Choroid plexus epithelial cell (primary cell): ENCODE data around the gene STK40.

ENCODE experiments used
- DNase-seq: peaks from one replicate; pipeline ENCODE4 v3.0.0-alpha.2; 2010; ENCODE audit warnings: low read depth
- H3K4me3 ChIP-seq: 2 replicates; pipeline ENCODE4 v1.5.1; 2011; ENCODE audit warnings: low read depth, mild to moderate bottlenecking, control low read depth, low read length, moderate library complexity
- CTCF ChIP-seq: conservative IDR thresholded peaks from 2 replicates; pipeline ENCODE4 v1.5.1; 2011; ENCODE audit warnings: low read depth, mild to moderate bottlenecking, control low read depth, inconsistent platforms, low read length, moderate library complexity

STK40 gene

DNA sequence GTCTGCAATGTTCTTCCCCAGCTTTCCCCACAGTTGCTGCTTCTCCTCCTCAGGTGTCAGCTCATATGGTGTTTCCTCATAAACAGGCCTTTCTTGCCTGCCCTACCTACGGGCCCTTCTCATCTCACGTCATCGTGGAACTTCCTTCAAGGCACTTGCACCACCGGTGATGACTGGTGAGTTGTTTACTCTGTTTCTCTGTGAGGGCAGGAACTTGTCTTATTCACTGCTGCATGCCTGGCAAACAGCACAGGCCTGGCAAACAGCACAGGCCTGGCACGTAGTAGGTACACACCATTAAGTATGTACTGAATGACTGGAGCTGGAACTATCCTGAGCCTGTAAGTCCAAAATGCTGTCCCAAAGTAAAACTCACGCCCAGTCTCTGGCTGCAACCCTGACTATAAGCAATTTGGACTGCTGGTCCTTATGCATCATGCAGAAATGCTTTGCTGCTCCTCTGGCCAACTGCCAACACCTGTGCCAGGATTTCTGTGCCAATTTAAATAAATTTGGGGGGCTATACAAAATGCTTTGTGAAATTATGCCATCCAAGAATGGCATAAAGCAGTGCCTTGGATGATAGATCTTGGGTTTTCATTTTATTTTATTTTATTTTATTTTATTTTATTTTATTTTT lies 25.7 kb downstream of the STK40 start:
- DNase-seq = peak; percentile 38
- H3K4me3 ChIP-seq = no peak overlapping the region
- TF ChIP-seq CTCF = no peak

DNA sequence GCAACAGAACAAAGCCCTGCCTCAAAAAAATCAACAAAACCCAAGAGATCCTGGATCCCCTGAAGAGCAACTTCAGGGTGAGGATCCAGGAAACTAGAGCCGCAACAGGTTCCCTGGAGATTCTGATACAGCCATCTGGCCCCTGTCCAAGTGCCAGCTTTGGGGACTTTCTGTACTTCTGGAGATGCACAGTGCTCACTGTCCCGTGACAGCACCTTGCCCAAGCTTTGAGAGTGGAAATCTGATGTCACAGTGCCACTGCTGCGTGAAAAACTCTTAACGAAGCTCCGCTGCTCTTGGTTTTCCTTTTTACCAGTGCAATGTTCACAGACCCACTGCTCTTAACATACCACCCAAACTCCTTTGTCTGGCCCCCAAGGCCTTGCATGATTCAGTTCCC lies 26.3 kb downstream of the STK40 start:
- no peak for TF ChIP-seq CTCF
- H3K4me3 ChIP-seq = no peak overlapping the region
- DNase-seq = no peak

DNA sequence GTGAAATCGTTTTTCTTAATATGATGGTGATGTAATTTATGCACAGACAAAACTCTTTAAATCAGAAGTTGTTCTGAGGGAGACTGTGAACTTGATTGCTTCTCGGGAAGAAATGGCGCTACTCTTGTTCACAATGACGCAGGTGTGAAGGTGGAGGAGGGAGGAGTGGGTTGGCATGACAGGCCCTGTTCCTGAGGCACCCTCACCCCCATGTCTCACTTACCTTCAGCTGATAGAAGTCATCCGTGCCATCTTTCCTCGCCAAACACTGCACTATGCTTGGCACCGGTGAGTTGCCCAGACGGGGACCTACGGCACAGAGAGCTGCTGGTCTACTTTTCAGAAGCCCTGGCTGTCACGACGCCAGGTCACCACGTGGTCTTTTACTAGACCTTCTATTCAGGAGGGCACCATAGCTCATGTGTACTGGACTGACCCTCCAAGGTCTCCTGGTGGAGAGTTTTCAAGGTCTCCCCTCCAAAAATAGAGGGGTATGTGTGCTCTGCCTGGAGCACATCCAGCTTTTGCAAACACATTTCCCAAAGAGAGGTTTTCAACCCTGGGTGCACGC lies 27.1 kb downstream of the STK40 start:
- DNase-seq = no peak
- TF ChIP-seq CTCF = no peak
- H3K4me3 ChIP-seq = no peak overlapping the region

- TF ChIP-seq CTCF = no peak
- DNase-seq = no peak
- no peak overlapping the region for H3K4me3 ChIP-seq
Observed at GRCh38 chr1:36355811-36356210, 29.9 kb downstream of the STK40 start.

GRCh38 chr1:36354486-36354885 lies 31.2 kb downstream of the STK40 start:
- no peak overlapping the region for H3K4me3 ChIP-seq
- no peak for DNase-seq
- TF ChIP-seq CTCF = no peak

DNA sequence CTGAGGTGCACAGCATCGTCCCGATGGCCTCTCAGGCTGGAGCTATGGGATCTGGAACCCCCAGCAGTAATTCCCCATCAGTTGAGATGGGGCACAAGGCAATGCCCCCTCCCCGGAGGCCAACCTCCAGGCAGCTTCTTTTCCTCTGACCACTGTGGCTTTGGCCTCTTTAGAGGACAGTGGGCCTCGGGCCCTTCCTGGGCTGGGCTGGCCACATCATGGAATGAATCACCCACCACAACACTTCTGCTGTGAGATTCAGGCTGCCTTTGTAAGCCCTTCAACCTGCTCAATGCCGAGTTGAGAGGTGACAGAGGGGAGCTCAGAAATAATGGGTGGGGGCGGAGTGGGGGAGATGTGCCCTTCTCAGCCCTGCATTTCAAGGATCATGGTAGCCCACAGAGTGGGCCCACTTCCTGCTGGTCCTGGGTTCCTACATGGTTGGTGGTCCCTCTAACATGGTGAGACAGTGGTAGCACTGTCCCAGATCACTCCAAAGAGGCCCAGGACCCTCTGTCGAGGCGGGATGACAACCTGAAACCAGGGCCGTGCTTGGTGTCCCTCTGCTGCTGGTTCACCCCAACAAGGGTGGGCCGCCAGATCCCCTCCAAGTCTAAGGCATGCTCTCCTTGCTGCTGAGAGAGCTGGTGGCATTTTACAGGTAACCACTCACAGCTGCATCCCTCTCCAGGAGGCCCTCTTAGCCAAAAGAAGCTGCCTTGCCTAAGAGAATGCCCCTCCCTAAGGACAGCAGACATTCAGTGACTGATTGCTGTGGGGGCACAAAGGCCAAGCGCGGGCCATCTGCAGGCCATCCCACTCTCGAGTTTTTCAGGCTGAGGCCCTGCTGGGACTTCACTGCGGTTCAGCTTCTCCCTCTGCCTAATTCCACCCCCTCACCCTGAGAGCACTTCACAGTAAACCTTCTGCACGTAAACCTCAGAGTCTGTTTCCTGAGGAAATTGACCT lies 32.5 kb downstream of the STK40 start:
- no peak for TF ChIP-seq CTCF
- DNase-seq = peak; percentile 51
- no peak overlapping the region for H3K4me3 ChIP-seq
